SH-SY5Y (cell line): ENCODE measurements around the gene TTLL8.

Experiments used
- GATA2 ChIP-seq: IDR thresholded peaks from 2 replicates; pipeline ENCODE4 v1.6.1; 2011; ENCODE audit warnings: mild to moderate bottlenecking, low read depth, low read length
- GATA3 ChIP-seq: IDR thresholded peaks from 2 replicates; pipeline ENCODE4 v1.6.1; 2011; ENCODE audit warnings: low read depth, mild to moderate bottlenecking, low read length, moderate library complexity

- no peak for TF ChIP-seq GATA2
- no peak for TF ChIP-seq GATA3
Measured at GRCh38 chr22:50102946-50103345, 44.8 kb upstream of the TTLL8 start.
